Forelimb muscle (tissue), 1 donor: ENCODE measurements around the gene GPR82. TPM values are rescaled to one million over a fixed set of nuclear protein-coding genes. Genes with fewer than 3 reads are reported as not detected.
"Not testable (repeated sequence)": the region's sequence is repeated elsewhere in the genome, so short reads cannot be mapped to it uniquely, and the experiment has no call there.

Source experiments
- DNase-seq: peaks from one replicate; pipeline ENCODE4 v3.0.0-alpha.2; 2013; ENCODE audit warnings: low read depth
- polyA plus RNA-seq: library from polyadenylated mRNA; unstranded; fragments of 120-200 nt; gene quantifications from one replicate; pipeline ENCODE4 v1.2.1, GENCODE V29; 2013; ENCODE audit not compliant: insufficient read length

GPR82 gene
- 0.06 TPM for polyA plus RNA-seq

GRCh38 chrX:41723826-41724225, at the start of gene GPR82:
Gene GPR82, plus strand, starts transcription at chrX:41724181. Its CDS starts 2,846 bp downstream, at chrX:41727027.
- no peak for DNase-seq

- not testable (repeated sequence) for DNase-seq
Measured at GRCh38 chrX:41676361-41676760, 47.6 kb upstream of the GPR82 start.

GRCh38 chrX:41677183-41678060, 46.6 kb upstream of the GPR82 start:
- no peak for DNase-seq

- no peak for DNase-seq
Measured at GRCh38 chrX:41684138-41684537, 39.8 kb upstream of the GPR82 start.

- DNase-seq = no peak
Measured at GRCh38 chrX:41684940-41685339, 39.0 kb upstream of the GPR82 start.

- DNase-seq = no peak
Measured at GRCh38 chrX:41686788-41687187, 37.2 kb upstream of the GPR82 start.

GRCh38 chrX:41688156-41688555, 35.8 kb upstream of the GPR82 start:
- DNase-seq = no peak

GRCh38 chrX:41688835-41689234, 35.1 kb upstream of the GPR82 start, which contains the start of gene GPR34:
Gene GPR34, plus strand, starts transcription at chrX:41688973. Its CDS starts 6,661 bp downstream, at chrX:41695634.
- no peak for DNase-seq

- no peak for DNase-seq
Measured at GRCh38 chrX:41689711-41690110, 34.3 kb upstream of the GPR82 start.

- no peak for DNase-seq
Measured at GRCh38 chrX:41692162-41692749, 31.7 kb upstream of the GPR82 start.

- DNase-seq = no peak
Measured at GRCh38 chrX:41693024-41693423, 31.0 kb upstream of the GPR82 start.

- no peak for DNase-seq
Measured at GRCh38 chrX:41695426-41695825, 28.6 kb upstream of the GPR82 start.

- no peak for DNase-seq
Measured at GRCh38 chrX:41703574-41704029, 20.4 kb upstream of the GPR82 start.

- DNase-seq = no peak
Measured at GRCh38 chrX:41705042-41705441, 18.9 kb upstream of the GPR82 start.

GRCh38 chrX:41705680-41706374, 18.2 kb upstream of the GPR82 start:
- no peak for DNase-seq

- DNase-seq = no peak
Measured at GRCh38 chrX:41707218-41707617, 16.8 kb upstream of the GPR82 start.

GRCh38 chrX:41708486-41708885, 15.5 kb upstream of the GPR82 start:
- no peak for DNase-seq

GRCh38 chrX:41711021-41711667, 12.8 kb upstream of the GPR82 start:
- DNase-seq = no peak

GRCh38 chrX:41716222-41716621, 7.8 kb upstream of the GPR82 start:
- no peak for DNase-seq

- no peak for DNase-seq
Measured at GRCh38 chrX:41716767-41717473, 7.1 kb upstream of the GPR82 start.
